ENCODE data around the gene ACTL10. TPM values are rescaled to one million over a fixed set of nuclear protein-coding genes. Genes with fewer than 3 reads are reported as not detected.
"Not testable (repeated sequence)": the region's sequence is repeated elsewhere in the genome, so short reads cannot be mapped to it uniquely, and the experiment has no call there.

Gene ACTL10
- total RNA-seq, 2 experiments from 2014 or later: 0.96 to 1.0 TPM

GRCh38 chr20:33693741-33694638 lies 27.2 kb downstream of the ACTL10 start:
- H3K27me3 Mint-ChIP-seq (ENCODE audit: low read depth): no peaks in the 10 kb centered on the region
- no peaks in the 10 kb centered on the region for H3K36me3 Mint-ChIP-seq (ENCODE audit: low read depth)
- peaks cover 20% of the 10 kb centered on the region for H3K4me1 Mint-ChIP-seq (ENCODE audit: low read depth)
- CTCF ChIA-PET: interaction anchor here (0.6 kb wide), 1 partner anchor 29 kb away, joined by 3 read pairs; no protein-coding TSS in a partner anchor
- no peak overlapping the region for H3K27ac Mint-ChIP-seq
- peaks cover 2% of the 10 kb centered on the region for H3K9me3 Mint-ChIP-seq
- H3K4me3 Mint-ChIP-seq: no peak overlapping the region
- DNase-seq: no peak
- intact Hi-C loops (cut with micrococcal nuclease): no loop called here

- H3K27ac Mint-ChIP-seq: no peak overlapping the region
- CTCF ChIA-PET: interaction anchor here (0.6 to 2.1 kb wide), 2 partner anchors 26 to 28 kb away, joined by 3 to 8 read pairs; no protein-coding TSS in a partner anchor
These were observed 27.9 kb downstream of the ACTL10 start for GRCh38 chr20:33694639-33695012.

GRCh38 chr20:33696448-33696847 lies 29.7 kb downstream of the ACTL10 start:
- CTCF ChIA-PET: interaction anchor here (1.2 to 2.1 kb wide), 2 partner anchors 9 to 28 kb away, joined by 3 to 8 read pairs; no protein-coding TSS in a partner anchor
- Mint-ChIP-seq H3K4me3 (no peak overlapping the region), H3K27me3 (ENCODE audit: low read depth) (no peaks in the 10 kb centered on the region), H3K27ac (no peak overlapping the region), H3K9me3 (peaks cover 3% of the 10 kb centered on the region), H3K4me1 (ENCODE audit: low read depth) (peaks cover 3% of the 10 kb centered on the region), H3K36me3 (ENCODE audit: low read depth) (no peaks in the 10 kb centered on the region)
- no peak for DNase-seq
- intact Hi-C loops (cut with micrococcal nuclease): no loop called here

More at GRCh38 chr20:33694639-33695012, 27.9 kb downstream of the ACTL10 start:
- no peaks in the 10 kb centered on the region for H3K27me3 Mint-ChIP-seq (ENCODE audit: low read depth)
- no peak for DNase-seq
- intact Hi-C loops (cut with micrococcal nuclease): no loop called here
- H3K4me1 Mint-ChIP-seq (ENCODE audit: low read depth): peaks cover 14% of the 10 kb centered on the region
- H3K4me3 Mint-ChIP-seq: no peak overlapping the region
- H3K9me3 Mint-ChIP-seq: peaks cover 3% of the 10 kb centered on the region
- H3K36me3 Mint-ChIP-seq (ENCODE audit: low read depth): no peaks in the 10 kb centered on the region

- CTCF ChIA-PET: interaction anchor here (1.2 kb wide), 1 partner anchor 10 kb away, joined by 3 read pairs; no protein-coding TSS in a partner anchor
- intact Hi-C loops (cut with micrococcal nuclease): no loop called here
- H3K27ac Mint-ChIP-seq: no peak overlapping the region
- H3K9me3 Mint-ChIP-seq: peaks cover 5% of the 10 kb centered on the region
- peaks cover 2% of the 10 kb centered on the region for H3K36me3 Mint-ChIP-seq (ENCODE audit: low read depth)
- no peaks in the 10 kb centered on the region for H3K27me3 Mint-ChIP-seq (ENCODE audit: low read depth)
- H3K4me3 Mint-ChIP-seq: no peak overlapping the region
- peaks cover under 1% of the 10 kb centered on the region for H3K4me1 Mint-ChIP-seq (ENCODE audit: low read depth)
- DNase-seq: no peak
These were observed 30.4 kb downstream of the ACTL10 start for GRCh38 chr20:33697129-33697528.

GRCh38 chr20:33698966-33699365 lies 32.2 kb downstream of the ACTL10 start:
- H3K9me3 Mint-ChIP-seq; CTCF ChIA-PET; H3K27me3 Mint-ChIP-seq (ENCODE audit: low read depth); H3K27ac Mint-ChIP-seq; H3K36me3 Mint-ChIP-seq (ENCODE audit: low read depth); intact Hi-C loops (cut with micrococcal nuclease); H3K4me1 Mint-ChIP-seq (ENCODE audit: low read depth); H3K4me3 Mint-ChIP-seq; DNase-seq: not testable (repeated sequence)

- DNase-seq; H3K27me3 Mint-ChIP-seq (ENCODE audit: low read depth); intact Hi-C loops (cut with micrococcal nuclease); H3K4me3 Mint-ChIP-seq; H3K9me3 Mint-ChIP-seq; CTCF ChIA-PET; H3K27ac Mint-ChIP-seq; H3K36me3 Mint-ChIP-seq (ENCODE audit: low read depth); H3K4me1 Mint-ChIP-seq (ENCODE audit: low read depth): not testable (repeated sequence)
These were observed 34.1 kb downstream of the ACTL10 start for GRCh38 chr20:33700696-33701441.

GRCh38 chr20:33701629-33702450 lies 35.1 kb downstream of the ACTL10 start:
- intact Hi-C loops (cut with micrococcal nuclease): no loop called here
- H3K4me1 Mint-ChIP-seq (ENCODE audit: low read depth): no peaks in the 10 kb centered on the region
- DNase-seq: no peak
- CTCF ChIA-PET: no interaction called here
- H3K27ac Mint-ChIP-seq: no peak overlapping the region
- H3K27me3 Mint-ChIP-seq (ENCODE audit: low read depth): no peaks in the 10 kb centered on the region
- H3K4me3 Mint-ChIP-seq: no peak overlapping the region
- H3K36me3 Mint-ChIP-seq (ENCODE audit: low read depth): peaks cover 2% of the 10 kb centered on the region
- H3K9me3 Mint-ChIP-seq: peaks cover 5% of the 10 kb centered on the region

GRCh38 chr20:33702861-33703260 lies 36.1 kb downstream of the ACTL10 start:
- Mint-ChIP-seq H3K27ac (no peak overlapping the region), H3K9me3 (peaks cover 5% of the 10 kb centered on the region), H3K27me3 (ENCODE audit: low read depth) (no peaks in the 10 kb centered on the region), H3K4me3 (no peak overlapping the region), H3K4me1 (ENCODE audit: low read depth) (no peaks in the 10 kb centered on the region), H3K36me3 (ENCODE audit: low read depth) (peaks cover 2% of the 10 kb centered on the region)
- CTCF ChIA-PET: no interaction called here
- DNase-seq: no peak
- intact Hi-C loops (cut with micrococcal nuclease): no loop called here

GRCh38 chr20:33703498-33704137 lies 36.9 kb downstream of the ACTL10 start:
- H3K4me1 Mint-ChIP-seq (ENCODE audit: low read depth): no peaks in the 10 kb centered on the region
- peaks cover 3% of the 10 kb centered on the region for H3K9me3 Mint-ChIP-seq
- intact Hi-C loops (cut with micrococcal nuclease): no loop called here
- peaks cover 2% of the 10 kb centered on the region for H3K36me3 Mint-ChIP-seq (ENCODE audit: low read depth)
- no peak overlapping the region for H3K4me3 Mint-ChIP-seq
- H3K27ac Mint-ChIP-seq: no peak overlapping the region
- DNase-seq: no peak
- H3K27me3 Mint-ChIP-seq (ENCODE audit: low read depth): no peaks in the 10 kb centered on the region
- CTCF ChIA-PET: no interaction called here

GRCh38 chr20:33704197-33704924 lies 37.6 kb downstream of the ACTL10 start:
- peaks cover 3% of the 10 kb centered on the region for H3K4me1 Mint-ChIP-seq (ENCODE audit: low read depth)
- CTCF ChIA-PET: interaction anchor here (0.8 kb wide), 1 partner anchor 28 kb away, joined by 3 read pairs; no protein-coding TSS in a partner anchor
- H3K9me3 Mint-ChIP-seq: peaks cover 2% of the 10 kb centered on the region
- no peak for DNase-seq
- no peaks in the 10 kb centered on the region for H3K27me3 Mint-ChIP-seq (ENCODE audit: low read depth)
- peaks cover 4% of the 10 kb centered on the region for H3K36me3 Mint-ChIP-seq (ENCODE audit: low read depth)
- no peak overlapping the region for H3K4me3 Mint-ChIP-seq
- intact Hi-C loops (cut with micrococcal nuclease): no loop called here
- no peak overlapping the region for H3K27ac Mint-ChIP-seq

- no peaks in the 10 kb centered on the region for H3K9me3 Mint-ChIP-seq
- no peak overlapping the region for H3K27ac Mint-ChIP-seq
- no peak overlapping the region for H3K4me3 Mint-ChIP-seq
- H3K36me3 Mint-ChIP-seq (ENCODE audit: low read depth): peaks cover 2% of the 10 kb centered on the region
- H3K27me3 Mint-ChIP-seq (ENCODE audit: low read depth): no peaks in the 10 kb centered on the region
- H3K4me1 Mint-ChIP-seq (ENCODE audit: low read depth): peaks cover 3% of the 10 kb centered on the region
- intact Hi-C loops (cut with micrococcal nuclease): no loop called here
- no peak for DNase-seq
- CTCF ChIA-PET: interaction anchor here (1.5 kb wide), 1 partner anchor 84 kb away, joined by 4 read pairs; no protein-coding TSS in a partner anchor
These were observed 40.9 kb downstream of the ACTL10 start for GRCh38 chr20:33707668-33708067.

Data from activated naive CD4-positive, alpha-beta T cell treated with anti-CD3 and anti-CD28 coated beads for 36 hours (primary cell).